Spleen (tissue), 7 donors: ENCODE data around the gene ZDHHC21.

ENCODE experiments used
- POLR2A ChIP-seq, 3 donors: fragments of 450-650 bp; IDR thresholded peaks; one replicate each; pipeline ENCODE4 v1.5.1; 2017; ENCODE audit warnings: antibody characterized with exemption in 3 of 3, mild to moderate bottlenecking in 1 of 3
- POLR2AphosphoS5 ChIP-seq, 3 donors: sonication (generic); formaldehyde crosslinking; IDR thresholded peaks; one replicate each; pipeline ENCODE4 v1.5.1; 2017; ENCODE audit warnings: antibody characterized with exemption in 3 of 3
- TF ChIP-seq, protein P1 (sequence below), 11 experiments: fragments of 200-600 bp in 7 of 11; fragments of 450-650 bp in 4 of 11; sonication (generic) in 4 of 11; IDR thresholded peaks in 8 of 11; conservative IDR thresholded peaks in 3 of 11; 1 replicate in 7 of 11; 2 replicates in 4 of 11; pipeline versions ENCODE4 v1.4.0 to v1.8.0; 2016 to 2021; ENCODE audit warnings: antibody characterized with exemption in 11 of 11, inconsistent platforms in 4 of 11, mild to moderate bottlenecking in 1 of 11
- donor health status: DM: no; HTN: no; CAD: no; lungs with moderate emphysema.
- donor health status: DM: no; HTN: no; CAD: no.
- donor health status: DM: no; HTN: no; CAD: no.

DNA sequence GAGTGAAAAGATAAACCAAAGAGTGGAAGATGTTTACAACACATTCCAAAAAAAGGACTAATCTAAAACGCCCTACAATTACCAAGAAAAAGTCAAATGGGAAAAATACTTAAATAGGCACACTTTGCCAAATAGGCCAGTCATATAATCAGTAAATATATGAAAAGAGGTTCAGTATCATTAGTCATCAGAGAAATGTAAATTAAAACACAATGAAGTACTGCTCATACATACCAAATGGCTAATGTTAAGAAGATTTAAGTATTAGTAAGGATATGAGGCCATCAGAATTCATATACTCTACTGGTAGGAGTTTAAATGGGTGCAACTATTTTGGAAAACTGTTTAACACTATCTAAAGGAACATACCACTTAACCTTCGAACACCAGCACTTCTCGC is 47.6 kb downstream of the ZDHHC21 start:
- TF ChIP-seq, protein P1, sequence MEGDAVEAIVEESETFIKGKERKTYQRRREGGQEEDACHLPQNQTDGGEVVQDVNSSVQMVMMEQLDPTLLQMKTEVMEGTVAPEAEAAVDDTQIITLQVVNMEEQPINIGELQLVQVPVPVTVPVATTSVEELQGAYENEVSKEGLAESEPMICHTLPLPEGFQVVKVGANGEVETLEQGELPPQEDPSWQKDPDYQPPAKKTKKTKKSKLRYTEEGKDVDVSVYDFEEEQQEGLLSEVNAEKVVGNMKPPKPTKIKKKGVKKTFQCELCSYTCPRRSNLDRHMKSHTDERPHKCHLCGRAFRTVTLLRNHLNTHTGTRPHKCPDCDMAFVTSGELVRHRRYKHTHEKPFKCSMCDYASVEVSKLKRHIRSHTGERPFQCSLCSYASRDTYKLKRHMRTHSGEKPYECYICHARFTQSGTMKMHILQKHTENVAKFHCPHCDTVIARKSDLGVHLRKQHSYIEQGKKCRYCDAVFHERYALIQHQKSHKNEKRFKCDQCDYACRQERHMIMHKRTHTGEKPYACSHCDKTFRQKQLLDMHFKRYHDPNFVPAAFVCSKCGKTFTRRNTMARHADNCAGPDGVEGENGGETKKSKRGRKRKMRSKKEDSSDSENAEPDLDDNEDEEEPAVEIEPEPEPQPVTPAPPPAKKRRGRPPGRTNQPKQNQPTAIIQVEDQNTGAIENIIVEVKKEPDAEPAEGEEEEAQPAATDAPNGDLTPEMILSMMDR (IDR thresholded peaks at IDR 0.05 in 8 of 11, conservative IDR thresholded peaks at IDR 0.05 in 3 of 11): no peak
- TF ChIP-seq POLR2A (IDR thresholded peaks at IDR 0.05) (no peak), POLR2AphosphoS5 (IDR thresholded peaks at IDR 0.05) (no peak)
